ENCODE measurements around the gene UACA.

Gene UACA

GRCh38 chr15:70801109-70801508, 37.8 kb upstream of the UACA start:
- no peaks in the 10 kb centered on the region for H3K4me1 ChIP-seq
- H3K27me3 ChIP-seq: no peaks in the 10 kb centered on the region; the same call in none of the 2 replicates
- no peaks in the 10 kb centered on the region for H3K9me3 ChIP-seq
- no peaks in the 10 kb centered on the region for H3K36me3 ChIP-seq
- TF ChIP-seq, protein P1, sequence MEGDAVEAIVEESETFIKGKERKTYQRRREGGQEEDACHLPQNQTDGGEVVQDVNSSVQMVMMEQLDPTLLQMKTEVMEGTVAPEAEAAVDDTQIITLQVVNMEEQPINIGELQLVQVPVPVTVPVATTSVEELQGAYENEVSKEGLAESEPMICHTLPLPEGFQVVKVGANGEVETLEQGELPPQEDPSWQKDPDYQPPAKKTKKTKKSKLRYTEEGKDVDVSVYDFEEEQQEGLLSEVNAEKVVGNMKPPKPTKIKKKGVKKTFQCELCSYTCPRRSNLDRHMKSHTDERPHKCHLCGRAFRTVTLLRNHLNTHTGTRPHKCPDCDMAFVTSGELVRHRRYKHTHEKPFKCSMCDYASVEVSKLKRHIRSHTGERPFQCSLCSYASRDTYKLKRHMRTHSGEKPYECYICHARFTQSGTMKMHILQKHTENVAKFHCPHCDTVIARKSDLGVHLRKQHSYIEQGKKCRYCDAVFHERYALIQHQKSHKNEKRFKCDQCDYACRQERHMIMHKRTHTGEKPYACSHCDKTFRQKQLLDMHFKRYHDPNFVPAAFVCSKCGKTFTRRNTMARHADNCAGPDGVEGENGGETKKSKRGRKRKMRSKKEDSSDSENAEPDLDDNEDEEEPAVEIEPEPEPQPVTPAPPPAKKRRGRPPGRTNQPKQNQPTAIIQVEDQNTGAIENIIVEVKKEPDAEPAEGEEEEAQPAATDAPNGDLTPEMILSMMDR (IDR thresholded peaks at IDR 0.05; ENCODE audit: low read depth, low read length): no peak
- no peak overlapping the region for H3K4me3 ChIP-seq (ENCODE audit: low read depth, low read length)
- no peak for DNase-seq

GRCh38 chr15:70799667-70800450, 36.5 kb upstream of the UACA start:
- TF ChIP-seq, protein P1 (IDR thresholded peaks at IDR 0.05; ENCODE audit: low read depth, low read length): no peak
- Histone ChIP-seq H3K36me3 (no peaks in the 10 kb centered on the region), H3K27me3 (no peaks in the 10 kb centered on the region; the same call in none of the 2 replicates), H3K4me1 (no peaks in the 10 kb centered on the region), H3K9me3 (no peaks in the 10 kb centered on the region), H3K4me3 (ENCODE audit: low read depth, low read length) (no peak overlapping the region)
- no peak for DNase-seq

DNA sequence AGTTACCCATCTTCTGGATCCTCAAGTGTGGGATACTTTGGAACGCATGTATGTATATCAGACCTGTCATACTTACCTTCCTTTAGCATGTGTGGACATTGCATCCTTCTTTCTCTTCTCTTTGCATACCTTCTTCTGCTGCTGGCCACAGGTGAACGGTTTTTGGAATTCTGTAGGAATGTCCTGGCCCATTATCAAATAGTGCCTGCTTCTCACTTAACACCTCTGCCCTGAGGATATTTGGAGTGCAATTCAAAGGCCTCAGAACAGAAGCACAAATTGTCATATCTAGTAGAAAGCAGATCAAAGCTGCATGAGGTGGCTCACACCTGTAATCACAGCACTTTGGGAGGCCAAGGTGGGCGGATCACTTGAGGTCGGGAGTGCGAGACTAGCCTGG, 34.1 kb upstream of the UACA start:
- no peaks in the 10 kb centered on the region for H3K36me3 ChIP-seq
- H3K4me3 ChIP-seq (ENCODE audit: low read depth, low read length): no peak overlapping the region
- TF ChIP-seq, protein P1 (IDR thresholded peaks at IDR 0.05; ENCODE audit: low read depth, low read length): no peak
- no peaks in the 10 kb centered on the region for H3K9me3 ChIP-seq
- no peaks in the 10 kb centered on the region; the same call in 1 of the 2 replicates for H3K27me3 ChIP-seq
- no peak for DNase-seq
- no peaks in the 10 kb centered on the region for H3K4me1 ChIP-seq

- H3K27me3 ChIP-seq: peaks cover 6% of the 10 kb centered on the region
- H3K4me3 ChIP-seq (ENCODE audit: low read depth, low read length): no peak overlapping the region
- no peak for DNase-seq
- TF ChIP-seq, protein P1 (IDR thresholded peaks at IDR 0.05; ENCODE audit: low read depth, low read length): no peak
- H3K36me3 ChIP-seq: no peaks in the 10 kb centered on the region
- no peaks in the 10 kb centered on the region for H3K9me3 ChIP-seq
- H3K4me1 ChIP-seq: no peaks in the 10 kb centered on the region
Observed at GRCh38 chr15:70796516-70797310, 33.4 kb upstream of the UACA start.

GRCh38 chr15:70795311-70795665, 31.9 kb upstream of the UACA start:
- Histone ChIP-seq H3K4me3 (ENCODE audit: low read depth, low read length) (no peak overlapping the region), H3K4me1 (no peaks in the 10 kb centered on the region), H3K36me3 (no peaks in the 10 kb centered on the region), H3K9me3 (no peaks in the 10 kb centered on the region), H3K27me3 (peaks cover 7% of the 10 kb centered on the region)
- TF ChIP-seq, protein P1 (IDR thresholded peaks at IDR 0.05; ENCODE audit: low read depth, low read length): no peak
- DNase-seq: no peak
